Caco-2 (cell line): Measurements from ENCODE around the gene ACOT7. TPM values are rescaled to one million over a fixed set of nuclear protein-coding genes. Genes with fewer than 3 reads are reported as not detected.

Experiments used
- BruUV-seq: library from RNA; stranded (reverse); fragments of 400-500 nt; replicated peaks from 2 replicates; lab custom pipeline; 2021; lab: Mats Ljungman, UMichigan
- CTCF ChIA-PET: fragments of 300-600 bp; sonication (Branson Sonifier 250); formaldehyde crosslinking; loops from one replicate; lab custom pipeline; 2022; ENCODE audit warnings: antibody characterized with exemption; lab: Charles Lee
- POLR2A ChIA-PET: fragments of 300-600 bp; sonication (Branson Sonifier 250); formaldehyde crosslinking; loops from one replicate; lab custom pipeline; 2022; ENCODE audit warnings: antibody characterized with exemption; lab: Charles Lee
- DNase-seq, 2 experiments: peaks; one replicate each; pipeline versions ENCODE4 v3.0.0 to v3.0.0-alpha.2; 2020 to 2022
- H3K27me3 ChIP-seq: replicated peaks from 2 replicates; pipeline ENCODE4 v1.6.0; 2011; ENCODE audit warnings: low read length; ENCODE audit not compliant: control insufficient read depth, insufficient read depth
- H3K36me3 ChIP-seq: 2 replicates; pipeline ENCODE4 v1.5.1; 2011; ENCODE audit warnings: low read length; ENCODE audit not compliant: control insufficient read depth, insufficient read depth
- H3K4me1 ChIP-seq: fragments of 250-450 bp; sonication (Bioruptor Pico); 2 replicates; pipeline ENCODE4 v1.5.1; 2020; ENCODE audit warnings: mild to moderate bottlenecking
- H3K4me3 ChIP-seq: 2 replicates; pipeline ENCODE4 v1.5.1; 2011; ENCODE audit warnings: low read depth, mild to moderate bottlenecking, control low read depth, low read length
- H3K9me3 ChIP-seq: fragments of 250-450 bp; sonication (Bioruptor Pico); 2 replicates; pipeline ENCODE4 v1.5.1; 2020; ENCODE audit warnings: mild to moderate bottlenecking, moderate library complexity
- H3K27ac Mint-ChIP-seq: one replicate; pipeline ENCODE4 v1.8.0; 2022; ENCODE audit warnings: mixed read lengths; ENCODE audit not compliant: unreplicated experiment
- H3K27me3 Mint-ChIP-seq: one replicate; pipeline ENCODE4 v1.8.0; 2022; ENCODE audit warnings: mixed read lengths; ENCODE audit not compliant: insufficient read depth, unreplicated experiment
- H3K36me3 Mint-ChIP-seq: one replicate; pipeline ENCODE4 v1.8.0; 2022; ENCODE audit warnings: mild to moderate bottlenecking, mixed read lengths; ENCODE audit not compliant: insufficient read depth, unreplicated experiment
- H3K4me1 Mint-ChIP-seq: one replicate; pipeline ENCODE4 v1.8.0; 2022; ENCODE audit warnings: low read depth, mixed read lengths; ENCODE audit not compliant: unreplicated experiment
- H3K4me3 Mint-ChIP-seq: one replicate; pipeline ENCODE4 v1.8.0; 2022; ENCODE audit warnings: mild to moderate bottlenecking, moderate library complexity, mixed read lengths; ENCODE audit not compliant: unreplicated experiment
- H3K9me3 Mint-ChIP-seq: one replicate; pipeline ENCODE4 v1.8.0; 2022; ENCODE audit warnings: mixed read lengths; ENCODE audit not compliant: unreplicated experiment
- CTCF ChIP-seq, 2 experiments: fragments of 200-600 bp in 1 of 2; IDR thresholded peaks; 1 replicate in 1 of 2; 2 replicates in 1 of 2; pipeline versions ENCODE4 v1.5.1 to v1.8.0; 2011 to 2022; ENCODE audit warnings: antibody characterized with exemption in 1 of 2, control low read depth in 1 of 2, inconsistent platforms in 1 of 2, low read depth in 1 of 2, low read length in 1 of 2, mild to moderate bottlenecking in 1 of 2, moderate library complexity in 1 of 2; ENCODE audit not compliant: insufficient read depth in 1 of 2, severe bottlenecking in 1 of 2, unreplicated experiment in 1 of 2
- intact Hi-C: fragments of 100-400 bp; cut with micrococcal nuclease; formaldehyde crosslinking; loops from one replicate; pipeline ENCODE4 v1.10.0; 2022; ENCODE audit not compliant: unreplicated experiment
- total RNA-seq: library from RNA; stranded (reverse); gene quantifications from 2 replicates; pipeline ENCODE4 v1.2.3, GENCODE V29; 2022

ACOT7 gene
- total RNA-seq, 1 experiment from 2014 or later, result 221 TPM

- Histone ChIP-seq H3K4me3 (no peak overlapping the region), H3K27me3 (no peaks in the 10 kb centered on the region), H3K36me3 (no peaks in the 10 kb centered on the region), H3K4me1 (0 out of 2 replicates have a peak, but pooled peaks cover 7% of the 10 kb centered on the region), H3K9me3 (no peaks in the 10 kb centered on the region)
- no peaks in the 10 kb centered on the region for H3K9me3 Mint-ChIP-seq
- no peak overlapping the region for H3K4me3 Mint-ChIP-seq
- H3K27ac Mint-ChIP-seq, result no peak overlapping the region
- peak in 1 of 2 experiments; percentile 62 for DNase-seq
- TF ChIP-seq CTCF (IDR thresholded peaks at IDR 0.05; ENCODE audit: insufficient read depth in 1 of 2, low read depth in 1 of 2, low read length in 1 of 2, severe bottlenecking in 1 of 2, unreplicated experiment in 1 of 2), result no peak
- POLR2A ChIA-PET, result interaction anchor here (0.6 kb wide), 1 partner anchor 172 kb away, joined by 3 read pairs; no protein-coding TSS in a partner anchor
- no peaks in the 10 kb centered on the region for H3K36me3 Mint-ChIP-seq
- peaks cover 7% of the 10 kb centered on the region for H3K27me3 Mint-ChIP-seq
- H3K4me1 Mint-ChIP-seq, result peaks cover 5% of the 10 kb centered on the region
- intact Hi-C loops, result loop anchor here (5.0 kb wide), 1 partner anchor 43 kb away; the partner anchor contains the start of gene RPL22
- CTCF ChIA-PET, result interaction anchor here (1.0 kb wide), 1 partner anchor 321 kb away, joined by 3 read pairs; no protein-coding TSS in a partner anchor
- BruUV-seq, result no TSS peak
Observed at GRCh38 chr1:6239950-6240768, 153.4 kb downstream of the ACOT7 start.

GRCh38 chr1:6239213-6239752, 154.3 kb downstream of the ACOT7 start:
- POLR2A ChIA-PET, result no interaction called here
- Mint-ChIP-seq H3K36me3 (peaks cover 1% of the 10 kb centered on the region), H3K4me1 (peaks cover 5% of the 10 kb centered on the region), H3K27me3 (peaks cover 4% of the 10 kb centered on the region), H3K27ac (no peak overlapping the region), H3K9me3 (no peaks in the 10 kb centered on the region), H3K4me3 (no peak overlapping the region)
- no peak for DNase-seq
- intact Hi-C loops, result loop anchor here (5.0 kb wide), 1 partner anchor 42 kb away; the partner anchor contains the start of gene RPL22
- Histone ChIP-seq H3K27me3 (no peaks in the 10 kb centered on the region), H3K9me3 (no peaks in the 10 kb centered on the region), H3K36me3 (no peaks in the 10 kb centered on the region), H3K4me1 (0 out of 2 replicates have a peak, but pooled peaks cover 12% of the 10 kb centered on the region), H3K4me3 (no peak overlapping the region)
- TF ChIP-seq CTCF (IDR thresholded peaks at IDR 0.05; ENCODE audit: insufficient read depth in 1 of 2, low read depth in 1 of 2, low read length in 1 of 2, severe bottlenecking in 1 of 2, unreplicated experiment in 1 of 2), result no peak
- CTCF ChIA-PET, result interaction anchor here (0.6 to 1.1 kb wide), 4 partner anchors 33 to 340 kb away, joined by 3 to 9 read pairs (median 4); partner anchors contain the start of gene ZBTB48
- BruUV-seq, result no TSS peak

GRCh38 chr1:6237093-6237492, 156.5 kb downstream of the ACOT7 start:
- Histone ChIP-seq H3K9me3 (no peaks in the 10 kb centered on the region), H3K4me1 (0 out of 2 replicates have a peak, but pooled peaks cover 12% of the 10 kb centered on the region), H3K4me3 (no peak overlapping the region), H3K27me3 (no peaks in the 10 kb centered on the region), H3K36me3 (peaks cover 2% of the 10 kb centered on the region; the same call in 1 of the 2 replicates)
- Mint-ChIP-seq H3K27me3 (peaks cover 3% of the 10 kb centered on the region), H3K4me1 (peaks cover 5% of the 10 kb centered on the region), H3K36me3 (peaks cover 20% of the 10 kb centered on the region), H3K27ac (no peak overlapping the region), H3K4me3 (no peak overlapping the region), H3K9me3 (no peaks in the 10 kb centered on the region)
- no TSS peak for BruUV-seq
- ChIA-PET POLR2A (no interaction called here), CTCF (no interaction called here)
- TF ChIP-seq CTCF (IDR thresholded peaks at IDR 0.05; ENCODE audit: insufficient read depth in 1 of 2, low read depth in 1 of 2, low read length in 1 of 2, severe bottlenecking in 1 of 2, unreplicated experiment in 1 of 2), result no peak
- no peak for DNase-seq
- intact Hi-C loops, result loop anchor here (5.0 kb wide), 1 partner anchor 40 kb away; the partner anchor contains the start of gene RPL22
